IMR-90 (cell line): ENCODE measurements around the gene CEP63. TPM values are rescaled to one million over a fixed set of nuclear protein-coding genes. Genes with fewer than 3 reads are reported as not detected.

Experiments
- ATAC-seq: fragments of 200-7000 bp; cut with Tn5 transposase; 2 replicates; pipeline ENCODE4 v1.9.1; 2020; ENCODE audit warnings: low read depth, mild to moderate bottlenecking, moderate library complexity
- BruUV-seq: library from RNA; stranded (reverse); fragments of 400-500 nt; replicated peaks from 2 replicates; lab custom pipeline; 2021; lab: Mats Ljungman, UMichigan
- CTCF ChIA-PET: fragments of 300-600 bp; formaldehyde crosslinking; extraction: SDS; loops from one replicate; lab custom pipeline; 2021; ENCODE audit warnings: antibody characterized with exemption; lab: Yijun Ruan, JAX
- POLR2A ChIA-PET: fragments of 300-600 bp; sonication (Branson Sonifier 250); formaldehyde crosslinking; loops from one replicate; lab custom pipeline; 2022; ENCODE audit warnings: antibody characterized with exemption; ENCODE audit not compliant: unreplicated experiment; lab: Charles Lee
- DNase-seq: peaks from one replicate; pipeline ENCODE4 v3.0.0; 2013
- H2AFZ ChIP-seq: replicated peaks from 2 replicates; pipeline ENCODE3; 2013; ENCODE audit warnings: low read length, mild to moderate bottlenecking; ENCODE audit not compliant: poor library complexity
- H2AK5ac ChIP-seq: 2 replicates; pipeline ENCODE4 v1.6.1; 2013; ENCODE audit warnings: low read depth, low read length, inconsistent platforms
- H2AK9ac ChIP-seq: replicated peaks from 2 replicates; pipeline ENCODE3; 2013; ENCODE audit warnings: mild to moderate bottlenecking, low read depth, low read length, moderate library complexity; ENCODE audit not compliant: poor library complexity
- H2BK120ac ChIP-seq: 2 replicates; pipeline ENCODE4 v1.6.1; 2013; ENCODE audit warnings: low read depth, low read length, inconsistent platforms
- H2BK15ac ChIP-seq: 3 replicates; pipeline ENCODE4 v1.6.1; 2013; ENCODE audit warnings: low read depth, low read length, inconsistent platforms
- H2BK20ac ChIP-seq: 2 replicates; pipeline ENCODE4 v1.6.1; 2013; ENCODE audit warnings: low read depth, mild to moderate bottlenecking, inconsistent platforms, low read length, moderate library complexity
- H2BK5ac ChIP-seq: 2 replicates; pipeline ENCODE4 v1.6.1; 2013; ENCODE audit warnings: mild to moderate bottlenecking, low read depth, low read length, inconsistent platforms; ENCODE audit not compliant: poor library complexity, severe bottlenecking
- H3K14ac ChIP-seq: replicated peaks from 2 replicates; pipeline ENCODE4 v1.6.1; 2013; ENCODE audit warnings: low read depth, low read length, inconsistent platforms
- H3K18ac ChIP-seq: 2 replicates; pipeline ENCODE4 v1.6.1; 2013; ENCODE audit warnings: low read depth, low read length, control low read depth
- H3K23ac ChIP-seq: 2 replicates; pipeline ENCODE4 v1.6.1; 2013; ENCODE audit warnings: low read depth, low read length, inconsistent platforms
- H3K27ac ChIP-seq: 2 replicates; pipeline ENCODE4 v1.5.1; 2013; ENCODE audit warnings: mild to moderate bottlenecking, control low read depth, low read length; ENCODE audit not compliant: insufficient read depth
- H3K27me3 ChIP-seq: 2 replicates; pipeline ENCODE4 v1.6.1; 2013; ENCODE audit warnings: low read length; ENCODE audit not compliant: control insufficient read depth, insufficient read depth
- H3K36me3 ChIP-seq: 2 replicates; pipeline ENCODE4 v1.6.1; 2013; ENCODE audit warnings: low read length, mixed read lengths; ENCODE audit not compliant: control insufficient read depth, insufficient read depth
- H3K4ac ChIP-seq: 2 replicates; pipeline ENCODE4 v1.6.1; 2013; ENCODE audit warnings: low read depth, low read length, inconsistent platforms
- H3K4me1 ChIP-seq: 2 replicates; pipeline ENCODE4 v1.6.1; 2013; ENCODE audit warnings: low read length, mixed read lengths; ENCODE audit not compliant: control insufficient read depth, insufficient read depth
- H3K4me2 ChIP-seq: 2 replicates; pipeline ENCODE4 v1.6.1; 2013; ENCODE audit warnings: low read depth, mild to moderate bottlenecking, control low read depth, low read length, moderate library complexity
- H3K4me3 ChIP-seq: 2 replicates; pipeline ENCODE4 v1.5.1; 2013; ENCODE audit warnings: low read depth, mild to moderate bottlenecking, control low read depth, low read length, moderate library complexity; ENCODE audit not compliant: insufficient read depth
- H3K56ac ChIP-seq: 2 replicates; pipeline ENCODE4 v1.6.1; 2013; ENCODE audit warnings: low read length, inconsistent platforms; ENCODE audit not compliant: insufficient read depth; ENCODE audit errors: extremely low read depth
- H3K79me1 ChIP-seq, 2 experiments: 2 replicates each; pipeline ENCODE4 v1.6.1; 2013; ENCODE audit warnings: low read length in 2 of 2, inconsistent platforms in 1 of 2, low read depth in 1 of 2
- H3K9ac ChIP-seq: 2 replicates; pipeline ENCODE4 v1.6.1; 2013; ENCODE audit warnings: low read depth, low read length, control low read depth
- H3K9me1 ChIP-seq: 2 replicates; pipeline ENCODE4 v1.6.1; 2013; ENCODE audit warnings: low read length, inconsistent platforms; ENCODE audit not compliant: insufficient read depth
- H3K9me3 ChIP-seq: 2 replicates; pipeline ENCODE4 v1.6.1; 2013; ENCODE audit warnings: low read length; ENCODE audit not compliant: control insufficient read depth, insufficient read depth
- H4K20me1 ChIP-seq: 2 replicates; pipeline ENCODE4 v1.6.1; 2013; ENCODE audit warnings: low read length, inconsistent platforms; ENCODE audit not compliant: insufficient read depth
- H4K5ac ChIP-seq: 2 replicates; pipeline ENCODE4 v1.6.1; 2013; ENCODE audit warnings: mild to moderate bottlenecking, low read depth, low read length, control low read depth
- H4K8ac ChIP-seq, 2 experiments: 2 replicates each; pipeline ENCODE4 v1.6.1; 2013; ENCODE audit warnings: low read depth in 2 of 2, low read length in 2 of 2, control low read depth in 1 of 2, inconsistent platforms in 1 of 2
- H4K91ac ChIP-seq: 2 replicates; pipeline ENCODE4 v1.6.1; 2013; ENCODE audit warnings: low read depth, low read length, inconsistent platforms; ENCODE audit not compliant: insufficient read depth
- BHLHE40 ChIP-seq: fragments of 150-350 bp; IDR thresholded peaks from 2 replicates; pipeline ENCODE4 v1.6.1; 2016; ENCODE audit warnings: mild to moderate bottlenecking, low read depth, low read length
- CEBPB ChIP-seq: IDR thresholded peaks from 2 replicates; pipeline ENCODE4 v1.6.1; 2012; ENCODE audit warnings: low read depth, low read length, improper control_type of control experiment
- CHD1 ChIP-seq: IDR thresholded peaks from 2 replicates; pipeline ENCODE4 v1.6.1; 2012; ENCODE audit warnings: low read depth, low read length, improper control_type of control experiment
- CTCF ChIP-seq: conservative IDR thresholded peaks from 2 replicates; pipeline ENCODE4 v1.5.1; 2012; ENCODE audit warnings: mild to moderate bottlenecking, low read depth, low read length, improper control_type of control experiment
- FOS ChIP-seq: fragments of 150-350 bp; IDR thresholded peaks from 2 replicates; pipeline ENCODE4 v1.6.1; 2016; ENCODE audit warnings: low read depth, low read length
- MAFK ChIP-seq: IDR thresholded peaks from 2 replicates; pipeline ENCODE4 v1.6.1; 2012; ENCODE audit warnings: low read depth, low read length, improper control_type of control experiment
- MAZ ChIP-seq: IDR thresholded peaks from 2 replicates; pipeline ENCODE4 v1.6.1; 2012; ENCODE audit warnings: low read depth, mild to moderate bottlenecking, low read length, improper control_type of control experiment, moderate library complexity, borderline replicate concordance
- MXI1 ChIP-seq: IDR thresholded peaks from 2 replicates; pipeline ENCODE4 v1.6.1; 2012; ENCODE audit warnings: low read depth, mild to moderate bottlenecking, low read length, moderate library complexity, borderline replicate concordance
- NFE2L2 ChIP-seq: fragments of 150-350 bp; IDR thresholded peaks from 2 replicates; pipeline ENCODE4 v1.6.1; 2016; ENCODE audit warnings: low read depth, mild to moderate bottlenecking, low read length
- POLR2A ChIP-seq: IDR thresholded peaks from 2 replicates; pipeline ENCODE4 v1.6.1; 2012; ENCODE audit warnings: mild to moderate bottlenecking, low read depth, low read length
- RAD21 ChIP-seq: IDR thresholded peaks from 2 replicates; pipeline ENCODE4 v1.6.1; 2012; ENCODE audit warnings: low read length, improper control_type of control experiment
- RCOR1 ChIP-seq: IDR thresholded peaks from 2 replicates; pipeline ENCODE4 v1.6.1; 2012; ENCODE audit warnings: mild to moderate bottlenecking, low read length, improper control_type of control experiment; ENCODE audit not compliant: insufficient replicate concordance
- RFX5 ChIP-seq: IDR thresholded peaks from 2 replicates; pipeline ENCODE4 v1.8.0; 2012; ENCODE audit warnings: low read depth, mild to moderate bottlenecking, low read length, moderate library complexity
- SMC3 ChIP-seq: fragments of 150-350 bp; IDR thresholded peaks from 2 replicates; pipeline ENCODE4 v1.6.1; 2016; ENCODE audit warnings: low read depth, mild to moderate bottlenecking, antibody characterized with exemption, low read length, moderate library complexity
- WGBS, 2 experiments: methylation state at CpG; one replicate each; pipeline versions ENCODE4 v1.1.5 to v1.1.7; 2013; ENCODE audit warnings: missing lambda C conversion rate in 2 of 2; ENCODE audit not compliant: insufficient read length in 1 of 2; ENCODE audit errors: extremely low coverage in 2 of 2; 5-methylcytosine and 5-hydroxymethylcytosine counted together
- dilution Hi-C: fragments of 300-500 bp; cut with HindIII; formaldehyde crosslinking; loops from one replicate; pipeline ENCODE4 v1.14.3; 2018; ENCODE audit warnings: low sequenced_read_pairs; ENCODE audit not compliant: unreplicated experiment
- in situ Hi-C: fragments of 300-500 bp; cut with MboI; formaldehyde crosslinking; loops from 3 replicates; pipeline ENCODE4 v1.14.3; 2019; ENCODE audit warnings: low sequenced_read_pairs, inconsistent platforms, mixed read lengths
- intact Hi-C: fragments of 100-400 bp; cut with micrococcal nuclease; formaldehyde crosslinking; loops from 2 replicates; pipeline ENCODE4 v1.10.0; 2022
- polyA plus RNA-seq, 3 experiments: library from polyadenylated mRNA; depleted of rRNA; stranded (reverse); fragments of >200 nt; gene quantifications; 2 replicates each; pipeline ENCODE4 v1.2.3, GENCODE V29; 2012; ENCODE audit warnings: low replicate concordance in 1 of 3
- total RNA-seq: library from RNA; depleted of rRNA; stranded (reverse); fragments of >200 nt; gene quantifications from 2 replicates; pipeline ENCODE4 v1.2.3, GENCODE V29; 2012
- TF ChIP-seq, protein P1 (sequence below): fragments of 150-350 bp; IDR thresholded peaks from 2 replicates; pipeline ENCODE4 v1.6.1; 2017; ENCODE audit warnings: mild to moderate bottlenecking, antibody characterized with exemption, low read length, low read depth
- TF ChIP-seq, protein P2 (sequence below): fragments of 150-350 bp; IDR thresholded peaks from 2 replicates; pipeline ENCODE4 v1.6.1; 2016; ENCODE audit warnings: low read depth, mild to moderate bottlenecking, low read length, moderate library complexity, borderline replicate concordance

The CEP63 gene
- total and polyA plus RNA-seq, 2 of the 4 experiments (the other 2 are of a cell fraction): 6.5 to 9.1 TPM

DNA sequence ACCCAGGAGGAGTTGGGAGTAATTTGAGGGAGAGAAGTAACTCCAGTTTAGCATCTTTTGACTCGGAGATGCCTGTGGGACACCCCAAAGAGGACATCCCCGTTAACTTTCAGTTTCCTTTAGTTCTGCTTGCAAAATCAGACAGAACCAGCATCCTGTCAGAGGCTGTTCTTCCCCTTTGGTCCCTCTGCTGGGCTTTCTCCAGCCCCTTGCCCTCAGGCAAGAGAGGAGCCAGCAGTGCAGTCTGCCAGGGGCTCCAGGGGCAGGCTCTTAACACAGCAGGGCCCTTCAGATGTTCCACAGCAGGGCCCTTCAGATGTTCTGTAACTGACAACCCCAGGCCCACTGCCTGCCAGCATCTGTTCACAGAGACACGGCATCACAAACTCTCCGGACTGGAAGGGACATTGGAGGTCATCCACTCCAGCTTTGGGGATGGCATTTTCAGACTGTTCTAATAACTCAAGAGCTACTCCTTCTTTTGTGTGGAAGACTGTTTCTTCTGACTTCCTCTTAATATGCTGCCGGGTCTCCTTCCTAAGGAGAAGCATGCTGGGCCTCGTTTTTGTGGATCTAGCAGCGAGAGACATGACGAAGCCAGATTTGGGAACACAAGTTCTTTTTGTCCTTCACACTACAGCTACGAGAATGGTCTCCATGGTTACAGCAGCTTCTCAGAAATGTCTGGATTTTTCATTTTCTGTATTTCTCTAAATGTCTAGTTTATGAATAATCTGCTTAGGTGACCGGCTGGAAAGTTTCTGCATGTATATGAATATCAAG, 113.1 kb downstream of the CEP63 start:
- Histone ChIP-seq H3K4me1 (peaks cover 3% of the 10 kb centered on the region; the same call in 1 of the 2 replicates), H2AK9ac (no peak overlapping the region), H3K4me3 (no peak overlapping the region), H4K20me1 (no peaks in the 10 kb centered on the region), H3K79me1 (no peaks in the 10 kb centered on the region), H2BK120ac (no peak overlapping the region), H3K4ac (no peak overlapping the region), H3K4me2 (no peak overlapping the region), H3K9ac (no peak overlapping the region), H4K91ac (no peak overlapping the region), H3K9me3 (no peaks in the 10 kb centered on the region), H3K9me1 (peaks cover 3% of the 10 kb centered on the region; the same call in 1 of the 2 replicates), H3K56ac (no peak overlapping the region), H3K23ac (no peak overlapping the region), H2BK15ac (no peak overlapping the region), H4K5ac (no peak overlapping the region), H3K27me3 (peaks cover 11% of the 10 kb centered on the region), H2BK5ac (no peak overlapping the region), H3K18ac (no peak overlapping the region), H2AFZ (no peak overlapping the region), H3K27ac (no peak overlapping the region), H2AK5ac (no peak overlapping the region), H2BK20ac (no peak overlapping the region), H3K36me3 (no peaks in the 10 kb centered on the region), H4K8ac (no peak overlapping the region), H3K14ac (no peak overlapping the region)
- no peak for ATAC-seq
- TF ChIP-seq MAFK: no peak
- TF ChIP-seq NFE2L2: no peak
- no peak for TF ChIP-seq CHD1
- TF ChIP-seq POLR2A: no peak
- TF ChIP-seq, protein P1, sequence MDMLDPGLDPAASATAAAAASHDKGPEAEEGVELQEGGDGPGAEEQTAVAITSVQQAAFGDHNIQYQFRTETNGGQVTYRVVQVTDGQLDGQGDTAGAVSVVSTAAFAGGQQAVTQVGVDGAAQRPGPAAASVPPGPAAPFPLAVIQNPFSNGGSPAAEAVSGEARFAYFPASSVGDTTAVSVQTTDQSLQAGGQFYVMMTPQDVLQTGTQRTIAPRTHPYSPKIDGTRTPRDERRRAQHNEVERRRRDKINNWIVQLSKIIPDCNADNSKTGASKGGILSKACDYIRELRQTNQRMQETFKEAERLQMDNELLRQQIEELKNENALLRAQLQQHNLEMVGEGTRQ: no peak
- TF ChIP-seq BHLHE40: no peak
- TF ChIP-seq, protein P2, sequence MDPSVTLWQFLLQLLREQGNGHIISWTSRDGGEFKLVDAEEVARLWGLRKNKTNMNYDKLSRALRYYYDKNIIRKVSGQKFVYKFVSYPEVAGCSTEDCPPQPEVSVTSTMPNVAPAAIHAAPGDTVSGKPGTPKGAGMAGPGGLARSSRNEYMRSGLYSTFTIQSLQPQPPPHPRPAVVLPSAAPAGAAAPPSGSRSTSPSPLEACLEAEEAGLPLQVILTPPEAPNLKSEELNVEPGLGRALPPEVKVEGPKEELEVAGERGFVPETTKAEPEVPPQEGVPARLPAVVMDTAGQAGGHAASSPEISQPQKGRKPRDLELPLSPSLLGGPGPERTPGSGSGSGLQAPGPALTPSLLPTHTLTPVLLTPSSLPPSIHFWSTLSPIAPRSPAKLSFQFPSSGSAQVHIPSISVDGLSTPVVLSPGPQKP: no peak
- no peak for TF ChIP-seq RCOR1
- TF ChIP-seq MAZ: no peak
- no peak for TF ChIP-seq MXI1
- no peak for TF ChIP-seq RAD21
- no peak for TF ChIP-seq CTCF
- TF ChIP-seq FOS: no peak
- TF ChIP-seq SMC3: no peak
- TF ChIP-seq RFX5: no peak
- no peak for TF ChIP-seq CEBPB
- ChIA-PET CTCF (no interaction called here), POLR2A (no interaction called here)
- BruUV-seq: no TSS peak
- in situ Hi-C loops: no loop called here
- WGBS, 2 experiments: no CpG with 5 or more reads among the region's 10 CpGs
- no peak for DNase-seq
- intact Hi-C loops: no loop called here
- dilution Hi-C loops: no loop called here
